ENCODE data around the gene SELENOF. TPM values are rescaled to one million over a fixed set of nuclear protein-coding genes. Genes with fewer than 3 reads are reported as not detected.
"Not testable (repeated sequence)": the region's sequence is repeated elsewhere in the genome, so short reads cannot be mapped to it uniquely, and the experiment has no call there.

SELENOF gene
- total RNA-seq, 1 donor from 2014 or later: 241 TPM

GRCh38 chr1:86817246-86817826 lies 96.6 kb downstream of the SELENOF start:
- H3K4me2 ChIP-seq: peak overlapping the region; percentile 9
- not testable (repeated sequence) for H3K27ac ChIP-seq, H3K4me3 Mint-ChIP-seq

GRCh38 chr1:86814118-86814517 lies 99.8 kb downstream of the SELENOF start:
- H3K4me3 Mint-ChIP-seq; H3K27ac ChIP-seq; H3K36me3 ChIP-seq; H3K9me3 Mint-ChIP-seq; H3K27me3 Mint-ChIP-seq (ENCODE audit: insufficient read depth, low read depth); H3K27ac Mint-ChIP-seq; H3K79me2 ChIP-seq (ENCODE audit: low read depth); H4K20me1 ChIP-seq (ENCODE audit: low read depth); H3K9me3 ChIP-seq (ENCODE audit: low read depth); H2AFZ ChIP-seq (replicated peaks); H3K9ac ChIP-seq; H3K4me1 Mint-ChIP-seq; H3K4me3 ChIP-seq; H3K36me3 Mint-ChIP-seq; H3K4me1 ChIP-seq; H3K4me2 ChIP-seq; H3F3A ChIP-seq (ENCODE audit: low read depth); DNase-seq (ENCODE audit: low spot score); H3K27me3 ChIP-seq: not testable (repeated sequence)

More at GRCh38 chr1:86817246-86817826, 96.6 kb downstream of the SELENOF start:
- not testable (repeated sequence) for H3K27me3 Mint-ChIP-seq (ENCODE audit: insufficient read depth, low read depth); H3K36me3 Mint-ChIP-seq; H3F3A ChIP-seq (ENCODE audit: low read depth); H3K9ac ChIP-seq; H3K4me3 ChIP-seq; H3K9me3 ChIP-seq (ENCODE audit: low read depth); DNase-seq (ENCODE audit: low spot score); H3K27me3 ChIP-seq; H3K4me1 Mint-ChIP-seq; H4K20me1 ChIP-seq (ENCODE audit: low read depth); H3K36me3 ChIP-seq; H3K4me1 ChIP-seq; H2AFZ ChIP-seq (replicated peaks); H3K9me3 Mint-ChIP-seq; H3K27ac Mint-ChIP-seq; H3K79me2 ChIP-seq (ENCODE audit: low read depth)

Other genes with a start within 250 kb of the SELENOF start
- 21.5 and 28.5 TPM in 2 replicates for gene SH3GLB1, start 209.6 kb downstream of the SELENOF start, total RNA-seq (ENCODE audit: low replicate concordance)
- 21.1 and 33.2 TPM in 2 replicates for gene HS2ST1, start 509 bp upstream of the SELENOF start, total RNA-seq (ENCODE audit: low replicate concordance)

Measured in neural progenitor cell (in vitro differentiated cells).